CD4-positive, alpha-beta T cell treated with Interleukin-15 for 1 hour (primary cell): Measurements from ENCODE around the gene PDLIM3.
"Not testable (repeated sequence)": the region's sequence is repeated elsewhere in the genome, so short reads cannot be mapped to it uniquely, and the experiment has no call there.

Source experiments
- DNase-seq: peaks from one replicate; pipeline ENCODE4 v3.0.0-alpha.2; 2020

PDLIM3 gene

GRCh38 chr4:185515248-185515647 is 20.1 kb downstream of the PDLIM3 start:
- DNase-seq, result no peak

DNA sequence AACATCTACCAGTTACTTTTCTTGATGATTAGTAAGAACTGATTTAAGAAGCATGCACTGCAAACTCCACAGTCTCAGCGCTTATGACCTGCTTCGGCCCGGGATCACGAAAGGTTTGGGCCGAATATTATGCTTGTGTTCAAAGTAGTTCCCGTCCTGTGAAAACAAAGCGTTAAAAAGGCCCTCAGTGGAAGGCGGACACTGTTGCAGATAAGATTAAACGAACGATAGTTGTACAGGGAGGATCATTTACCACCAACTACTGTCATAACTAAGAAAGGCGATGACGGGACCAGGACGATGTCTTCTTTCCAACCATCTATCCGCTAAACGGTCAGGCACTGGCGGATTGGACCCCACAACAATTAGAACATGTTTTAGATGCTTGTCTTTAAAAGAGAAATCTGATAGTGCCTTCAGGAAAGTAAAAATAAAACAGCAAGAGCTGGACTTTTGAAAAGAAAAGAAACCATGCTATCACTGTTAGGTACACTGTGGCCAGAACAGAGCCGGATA is 21.1 kb downstream of the PDLIM3 start:
- no peak for DNase-seq

DNA sequence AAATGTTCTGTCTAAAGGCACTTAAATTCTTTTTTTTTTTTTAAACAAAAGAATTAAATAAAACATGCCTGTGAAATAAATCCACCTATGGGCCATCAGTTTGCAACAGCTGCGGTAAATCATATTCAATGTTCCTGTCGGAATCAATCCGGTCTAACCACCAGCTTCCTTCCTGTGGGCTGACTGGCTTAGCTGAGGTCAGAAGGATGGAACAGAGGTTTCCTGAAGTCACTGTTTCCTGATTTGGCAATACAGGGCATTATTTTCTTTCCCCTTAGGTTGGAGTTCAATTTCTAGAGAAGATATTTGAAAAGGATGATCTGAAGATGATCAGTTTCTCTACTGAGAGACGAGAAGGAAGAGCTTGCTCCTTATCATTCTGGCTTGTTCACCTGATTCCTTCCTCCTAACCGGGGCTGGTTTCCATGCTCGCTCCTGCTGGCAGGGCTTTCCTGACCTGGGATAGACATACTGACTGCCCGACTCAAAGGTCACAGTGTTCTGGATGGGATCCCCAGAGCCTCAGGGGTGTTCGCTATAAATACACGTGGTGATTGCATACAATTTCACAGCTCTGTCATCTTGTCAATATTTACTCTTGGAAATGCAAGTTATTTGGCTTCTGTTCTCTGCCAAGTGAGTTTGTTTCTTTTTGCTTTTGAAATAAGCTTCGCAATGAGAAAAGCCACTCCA is 21.7 kb downstream of the PDLIM3 start:
- DNase-seq, result no peak

DNA sequence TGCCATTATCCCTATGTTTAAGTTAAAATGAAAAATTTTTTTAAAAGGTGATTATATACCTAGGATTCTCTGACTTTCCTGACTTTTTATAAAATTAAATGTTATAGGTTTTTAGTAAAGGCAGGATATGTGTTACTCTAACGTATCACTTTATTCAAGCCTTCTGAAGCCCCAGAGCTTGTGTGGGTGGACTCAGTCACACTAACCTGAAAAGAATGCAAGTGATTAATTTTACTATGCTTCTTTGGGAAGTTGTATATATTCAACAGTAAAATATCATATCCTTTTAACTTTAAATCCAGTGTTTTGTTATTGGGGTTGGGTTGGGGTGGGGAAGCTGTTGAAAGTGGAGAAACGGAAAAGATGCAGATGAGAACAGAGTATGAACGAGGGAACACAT is 22.8 kb downstream of the PDLIM3 start:
- DNase-seq, result no peak

GRCh38 chr4:185511243-185511642 is 24.1 kb downstream of the PDLIM3 start:
- not testable (repeated sequence) for DNase-seq

DNA sequence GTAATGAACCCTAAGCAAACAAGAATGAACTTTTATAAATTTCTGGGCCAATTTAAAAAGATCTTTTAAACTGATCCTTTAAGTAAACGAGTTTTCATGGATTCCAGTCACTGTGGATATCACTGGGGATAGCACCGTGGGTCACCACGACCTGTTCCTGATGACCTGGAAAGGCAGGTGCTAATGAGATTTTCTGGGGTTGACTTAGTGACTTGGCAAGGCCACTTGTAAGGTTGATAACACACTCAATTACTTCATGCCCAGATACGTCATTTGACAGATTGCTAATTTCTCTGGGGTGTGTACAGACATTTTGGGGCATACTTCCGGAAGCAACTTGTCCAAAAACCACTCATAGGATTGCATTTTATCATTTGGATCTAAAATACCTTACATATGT is 24.5 kb downstream of the PDLIM3 start:
- no peak for DNase-seq

DNA sequence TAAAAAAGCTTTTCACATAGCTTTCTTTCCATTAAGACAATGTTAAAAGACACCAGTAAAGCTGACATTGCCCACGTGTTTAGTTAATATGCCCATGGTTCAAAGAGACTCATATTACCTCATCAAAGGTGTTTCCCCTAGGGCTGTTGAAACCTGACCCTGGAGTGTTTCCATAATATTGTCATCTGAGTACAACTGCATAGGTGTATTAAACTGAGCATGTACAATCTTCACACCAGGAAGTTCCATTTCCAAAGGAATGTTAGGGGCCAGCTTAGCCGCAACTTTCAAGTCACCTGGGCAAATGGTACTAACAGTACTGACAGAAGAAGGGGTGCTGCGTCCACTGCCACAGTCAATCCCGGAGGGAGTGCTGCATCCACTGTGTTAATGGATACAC is 27.1 kb downstream of the PDLIM3 start:
- no peak for DNase-seq

DNA sequence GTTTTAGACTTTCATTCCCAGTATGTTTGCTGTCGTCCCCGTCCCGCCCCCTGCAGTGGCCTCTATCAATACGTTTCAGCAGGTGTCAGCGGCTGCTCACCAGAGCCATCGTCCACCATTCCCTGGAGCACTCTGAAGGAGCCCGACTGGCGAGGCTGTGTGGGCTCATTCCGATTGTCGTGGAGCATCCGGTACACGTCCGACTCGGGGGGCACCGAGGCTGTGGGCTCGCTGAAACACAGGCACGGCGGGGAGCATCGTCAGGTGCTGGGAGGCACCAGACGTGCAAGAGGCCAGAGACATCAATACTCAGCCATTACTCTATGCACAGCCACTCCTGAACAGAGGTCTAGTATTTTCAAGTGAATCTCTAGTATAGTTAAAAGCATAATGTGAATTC is 28.9 kb downstream of the PDLIM3 start:
- no peak for DNase-seq

GRCh38 chr4:185504098-185505047 is 30.9 kb downstream of the PDLIM3 start:
- no peak for DNase-seq

- DNase-seq, result no peak
Observed at GRCh38 chr4:185502386-185502785, 32.9 kb downstream of the PDLIM3 start.

GRCh38 chr4:185500576-185500975 is 34.7 kb downstream of the PDLIM3 start:
- no peak for DNase-seq

GRCh38 chr4:185500035-185500434 is 35.3 kb downstream of the PDLIM3 start:
- DNase-seq, result no peak

DNA sequence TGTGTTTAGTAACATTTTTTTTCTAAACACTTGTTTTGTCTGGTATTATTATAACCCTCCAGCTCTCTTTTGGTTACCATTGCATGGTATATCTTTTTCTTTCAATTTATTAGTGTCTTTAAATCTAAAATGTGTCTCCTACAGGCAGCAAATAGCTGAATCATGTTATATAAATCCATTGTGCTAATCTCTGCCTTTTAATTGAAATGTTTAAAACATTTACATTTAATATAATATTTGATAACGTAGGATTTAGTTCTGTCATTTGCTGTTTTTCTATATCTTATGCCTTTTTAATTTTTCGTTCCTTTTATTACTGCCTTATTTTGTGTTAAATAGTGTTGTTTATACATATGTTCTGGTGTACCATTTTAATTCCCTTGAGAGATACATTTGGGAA is 46.7 kb downstream of the PDLIM3 start:
- DNase-seq, result no peak

GRCh38 chr4:185481401-185481800 is 53.9 kb downstream of the PDLIM3 start:
- DNase-seq, result no peak

DNA sequence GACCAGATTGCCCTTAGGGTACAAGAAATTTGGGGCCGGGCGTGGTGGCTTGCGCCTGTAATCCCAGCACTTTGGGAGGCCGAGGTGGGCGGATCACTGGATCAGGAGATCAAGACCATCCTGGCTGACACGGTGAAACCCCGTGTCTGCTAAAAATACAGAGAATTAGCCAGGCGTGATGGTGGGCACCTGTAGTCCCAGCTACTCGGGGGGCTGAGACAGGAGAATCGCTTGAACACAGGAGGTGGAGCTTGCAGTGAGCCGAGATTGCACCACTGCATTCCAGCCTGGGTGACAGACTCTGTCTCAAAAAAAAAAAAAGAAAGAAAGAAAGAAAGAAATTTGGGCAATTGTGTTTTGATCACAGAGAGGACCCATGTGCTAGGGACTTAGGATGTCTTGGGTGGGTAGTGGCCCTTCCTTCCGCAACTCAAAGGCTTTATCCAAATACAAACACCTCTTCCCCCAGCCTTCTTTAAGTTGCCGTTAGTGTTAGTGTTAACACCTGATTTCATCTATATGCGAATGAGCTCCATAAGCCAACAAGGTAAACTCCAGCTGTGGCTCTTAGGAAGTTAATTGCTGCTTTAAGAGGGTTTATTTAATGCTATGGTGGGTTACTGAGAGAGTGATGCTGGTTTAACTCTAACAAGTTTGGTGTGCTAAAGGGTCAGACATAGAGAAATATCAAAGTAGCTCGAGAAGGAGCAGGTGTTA is 55.1 kb downstream of the PDLIM3 start:
- no peak for DNase-seq

GRCh38 chr4:185479507-185479971 is 55.8 kb downstream of the PDLIM3 start:
- DNase-seq, result no peak

GRCh38 chr4:185473247-185473646 is 62.1 kb downstream of the PDLIM3 start:
- DNase-seq, result no peak

DNA sequence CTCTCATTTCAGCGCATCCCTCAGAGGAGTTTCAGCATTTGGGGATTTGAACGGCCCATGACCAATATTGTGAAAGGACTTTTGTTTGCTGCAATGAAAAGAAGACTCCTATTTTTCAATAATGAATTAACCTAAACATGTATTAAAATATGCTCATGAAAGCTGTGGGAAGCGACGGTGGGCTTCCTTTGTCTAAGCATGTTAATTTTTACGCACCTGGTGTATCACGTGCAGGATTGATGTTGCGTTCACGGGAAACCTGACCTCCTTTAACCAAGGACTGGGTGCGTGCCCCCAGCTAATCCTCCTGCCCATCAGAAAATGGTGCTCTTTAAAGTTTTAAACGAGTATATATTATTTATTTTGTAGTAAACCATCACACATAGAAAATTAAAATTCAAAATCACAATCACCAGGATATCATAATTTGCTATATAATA is 63.2 kb downstream of the PDLIM3 start:
- no peak for DNase-seq

GRCh38 chr4:185471235-185472102 is 63.8 kb downstream of the PDLIM3 start, which contains the start of gene CCDC110:
Gene CCDC110, minus strand, starts transcription at chr4:185471733. Its CDS starts 50 bp downstream, at chr4:185471683.
- DNase-seq, result peak; percentile 88

DNA sequence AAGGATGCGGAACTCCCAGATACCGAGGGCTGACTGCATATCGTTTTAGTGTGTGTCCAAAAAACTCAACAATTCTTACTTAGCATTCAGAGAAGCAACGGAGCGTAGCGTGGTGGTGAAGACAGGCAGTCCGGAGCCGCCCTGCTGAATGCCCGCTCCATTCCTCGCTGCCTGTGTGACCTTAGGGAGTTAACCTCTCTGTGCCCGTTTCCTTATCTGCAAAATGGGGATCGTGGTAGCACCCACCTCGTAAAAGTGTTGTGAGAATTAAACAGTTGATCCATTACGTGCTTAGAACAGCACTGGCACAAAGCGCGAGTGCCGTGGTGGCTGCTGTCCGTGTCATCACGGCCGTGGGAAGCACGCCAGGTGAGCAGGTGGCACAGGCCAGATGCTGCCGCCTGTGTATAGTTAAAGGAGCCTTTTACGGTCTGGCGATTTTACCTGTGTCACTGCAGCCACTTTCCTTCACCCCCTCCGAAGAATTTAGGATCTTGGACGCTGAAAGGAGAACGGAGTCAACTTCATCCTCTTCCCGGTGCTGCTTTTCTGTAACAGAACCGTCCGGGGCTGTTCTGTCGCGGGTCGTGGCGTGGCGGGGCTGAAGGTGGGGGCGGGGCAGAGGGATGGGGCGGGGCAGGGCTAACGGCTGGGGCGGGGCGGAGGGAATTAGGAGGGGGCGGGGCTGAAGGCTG is 64.7 kb downstream of the PDLIM3 start:
- peak; percentile 52 for DNase-seq

- no peak for DNase-seq
Observed at GRCh38 chr4:185469580-185470154, 65.6 kb downstream of the PDLIM3 start.
